Type B pancreatic cell (in vitro differentiated cells): ENCODE data around the gene RASEF. TPM values are rescaled to one million over a fixed set of nuclear protein-coding genes. Genes with fewer than 3 reads are reported as not detected.

Source experiments
- DNase-seq: peaks from one replicate; pipeline ENCODE4 v3.0.0; 2021; ENCODE audit warnings: mixed read lengths; ENCODE audit not compliant: unreplicated experiment; ENCODE audit errors: extremely low spot score
- H3K27ac Mint-ChIP-seq: 2 replicates; pipeline ENCODE4 v1.8.0; 2021; ENCODE audit warnings: mild to moderate bottlenecking, mixed read lengths
- H3K27me3 Mint-ChIP-seq: 2 replicates; pipeline ENCODE4 v1.8.0; 2021; ENCODE audit warnings: mixed read lengths
- H3K36me3 Mint-ChIP-seq: 2 replicates; pipeline ENCODE4 v1.8.0; 2021; ENCODE audit warnings: mixed read lengths
- H3K4me1 Mint-ChIP-seq: one replicate; pipeline ENCODE4 v1.8.0; 2021; ENCODE audit warnings: mixed read lengths; ENCODE audit not compliant: unreplicated experiment
- H3K4me3 Mint-ChIP-seq: 2 replicates; pipeline ENCODE4 v1.8.0; 2021; ENCODE audit warnings: mild to moderate bottlenecking, mixed read lengths
- H3K9me3 Mint-ChIP-seq: 2 replicates; pipeline ENCODE4 v1.8.0; 2021; ENCODE audit warnings: mixed read lengths
- total RNA-seq: library from RNA; stranded (reverse); gene quantifications from 2 replicates; pipeline ENCODE4 v1.2.1, GENCODE V29; 2021; ENCODE audit warnings: low replicate concordance
- TF ChIP-seq, protein P1 (sequence below): fragments of 200-600 bp; sonication (generic); conservative IDR thresholded peaks from 2 replicates; pipeline ENCODE4 v1.5.0; 2021; ENCODE audit warnings: antibody characterized with exemption, mild to moderate bottlenecking

Gene RASEF
- total RNA-seq, 1 donor from 2014 or later, result 10.0 TPM

DNA sequence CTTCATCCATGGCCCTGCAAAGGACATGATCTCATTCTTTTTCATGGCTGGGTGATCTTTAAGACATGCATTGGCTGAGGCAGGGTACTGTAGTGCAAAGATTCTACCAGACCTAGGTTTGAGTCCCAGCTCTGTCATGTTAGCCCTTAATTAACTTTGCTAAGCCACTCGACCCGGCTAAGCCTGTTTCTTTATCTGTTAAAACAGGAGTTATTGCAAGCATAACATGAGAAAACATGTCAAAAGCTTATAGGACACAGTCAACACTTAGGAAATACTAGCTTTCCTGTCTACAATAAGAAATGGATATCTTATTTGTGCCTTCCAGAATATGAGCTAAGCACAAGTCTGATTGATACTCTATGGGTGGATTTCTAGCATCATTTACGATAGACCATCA is 92.6 kb downstream of the RASEF start:
- no peak for DNase-seq
- H3K4me1 Mint-ChIP-seq, result no peaks in the 10 kb centered on the region
- TF ChIP-seq, protein P1, sequence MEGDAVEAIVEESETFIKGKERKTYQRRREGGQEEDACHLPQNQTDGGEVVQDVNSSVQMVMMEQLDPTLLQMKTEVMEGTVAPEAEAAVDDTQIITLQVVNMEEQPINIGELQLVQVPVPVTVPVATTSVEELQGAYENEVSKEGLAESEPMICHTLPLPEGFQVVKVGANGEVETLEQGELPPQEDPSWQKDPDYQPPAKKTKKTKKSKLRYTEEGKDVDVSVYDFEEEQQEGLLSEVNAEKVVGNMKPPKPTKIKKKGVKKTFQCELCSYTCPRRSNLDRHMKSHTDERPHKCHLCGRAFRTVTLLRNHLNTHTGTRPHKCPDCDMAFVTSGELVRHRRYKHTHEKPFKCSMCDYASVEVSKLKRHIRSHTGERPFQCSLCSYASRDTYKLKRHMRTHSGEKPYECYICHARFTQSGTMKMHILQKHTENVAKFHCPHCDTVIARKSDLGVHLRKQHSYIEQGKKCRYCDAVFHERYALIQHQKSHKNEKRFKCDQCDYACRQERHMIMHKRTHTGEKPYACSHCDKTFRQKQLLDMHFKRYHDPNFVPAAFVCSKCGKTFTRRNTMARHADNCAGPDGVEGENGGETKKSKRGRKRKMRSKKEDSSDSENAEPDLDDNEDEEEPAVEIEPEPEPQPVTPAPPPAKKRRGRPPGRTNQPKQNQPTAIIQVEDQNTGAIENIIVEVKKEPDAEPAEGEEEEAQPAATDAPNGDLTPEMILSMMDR, result no peak
- peaks cover 7% of the 10 kb centered on the region for H3K9me3 Mint-ChIP-seq
- H3K36me3 Mint-ChIP-seq, result no peaks in the 10 kb centered on the region
- H3K27me3 Mint-ChIP-seq, result no peaks in the 10 kb centered on the region
- H3K27ac Mint-ChIP-seq, result no peak overlapping the region
- no peak overlapping the region for H3K4me3 Mint-ChIP-seq

- TF ChIP-seq, protein P1, result no peak
- no peak for DNase-seq
- no peaks in the 10 kb centered on the region for H3K4me1 Mint-ChIP-seq
- no peak overlapping the region for H3K27ac Mint-ChIP-seq
- no peak overlapping the region for H3K4me3 Mint-ChIP-seq
- no peaks in the 10 kb centered on the region for H3K36me3 Mint-ChIP-seq
- peaks cover under 1% of the 10 kb centered on the region for H3K9me3 Mint-ChIP-seq
- H3K27me3 Mint-ChIP-seq, result no peaks in the 10 kb centered on the region
These were observed 93.7 kb downstream of the RASEF start for GRCh38 chr9:82969291-82969690.

GRCh38 chr9:82968816-82969215 is 94.1 kb downstream of the RASEF start:
- TF ChIP-seq, protein P1, result no peak
- Mint-ChIP-seq H3K4me1 (no peaks in the 10 kb centered on the region), H3K36me3 (no peaks in the 10 kb centered on the region), H3K9me3 (no peaks in the 10 kb centered on the region), H3K27me3 (no peaks in the 10 kb centered on the region), H3K27ac (no peak overlapping the region), H3K4me3 (no peak overlapping the region)
- DNase-seq, result no peak

DNA sequence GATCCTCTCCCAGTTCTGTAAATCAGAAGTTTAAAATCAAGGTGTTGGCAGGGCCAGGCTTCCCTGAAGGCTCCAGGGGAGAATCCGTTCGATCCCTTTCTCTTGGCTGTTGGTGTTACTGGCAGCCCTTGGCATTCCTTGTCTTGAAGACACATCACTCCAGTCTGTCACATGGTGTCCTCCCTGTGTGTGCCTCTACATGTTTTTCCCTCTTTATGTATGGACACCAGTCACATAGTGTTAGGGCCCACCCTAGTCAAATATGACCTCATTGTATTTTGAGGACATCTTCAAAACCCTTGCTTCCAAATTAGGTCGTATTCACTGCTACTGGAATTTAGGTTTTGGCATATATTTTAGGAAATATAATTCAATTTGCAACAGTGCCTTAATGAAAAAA is 94.6 kb downstream of the RASEF start:
- Mint-ChIP-seq H3K4me1 (no peaks in the 10 kb centered on the region), H3K27me3 (no peaks in the 10 kb centered on the region), H3K9me3 (no peaks in the 10 kb centered on the region), H3K4me3 (no peak overlapping the region), H3K27ac (no peak overlapping the region), H3K36me3 (no peaks in the 10 kb centered on the region)
- no peak for DNase-seq
- TF ChIP-seq, protein P1, result no peak

- Mint-ChIP-seq H3K27ac (no peak overlapping the region), H3K9me3 (no peaks in the 10 kb centered on the region), H3K4me1 (peaks cover 27% of the 10 kb centered on the region), H3K36me3 (no peaks in the 10 kb centered on the region), H3K4me3 (peak overlapping the region; percentile 12), H3K27me3 (peaks cover 8% of the 10 kb centered on the region)
- TF ChIP-seq, protein P1, result peak; percentile 95
- peak; percentile 77 for DNase-seq
These were observed 101.3 kb downstream of the RASEF start for GRCh38 chr9:82961504-82962125.
